HepG2 (cell line): ENCODE results near the gene FUT6. TPM values are rescaled to one million over a fixed set of nuclear protein-coding genes. Genes with fewer than 3 reads are reported as not detected.

Source experiments
- CCDC6 ChIP-seq: sonication (generic); formaldehyde crosslinking; IDR thresholded peaks from 2 replicates; pipeline ENCODE4 v1.8.1; 2022; ENCODE audit warnings: mild to moderate bottlenecking, missing genetic modification reagents, moderate library complexity
- GLI4 ChIP-seq: sonication (generic); formaldehyde crosslinking; IDR thresholded peaks from 2 replicates; pipeline ENCODE4 v1.5.1; 2020; ENCODE audit warnings: missing genetic modification reagents, mild to moderate bottlenecking, moderate library complexity, borderline replicate concordance
- GZF1 ChIP-seq: sonication (generic); formaldehyde crosslinking; IDR thresholded peaks from 2 replicates; pipeline ENCODE4 v1.5.1; 2020; ENCODE audit warnings: mild to moderate bottlenecking, missing genetic modification reagents
- KDM4B ChIP-seq: sonication (generic); formaldehyde crosslinking; IDR thresholded peaks from 2 replicates; pipeline ENCODE4 v1.4.0; 2020; ENCODE audit warnings: missing genetic modification reagents
- KLF11 ChIP-seq: IDR thresholded peaks from 2 replicates; pipeline ENCODE4 v1.6.1; 2016; ENCODE audit warnings: missing compliant biosample characterization
- KLF15 ChIP-seq: sonication (generic); formaldehyde crosslinking; IDR thresholded peaks from 2 replicates; pipeline ENCODE4 v1.8.1; 2023; ENCODE audit warnings: borderline replicate concordance, mild to moderate bottlenecking, inconsistent platforms, missing genetic modification reagents, mixed read lengths
- MTA1 ChIP-seq: sonication (generic); formaldehyde crosslinking; IDR thresholded peaks from 2 replicates; pipeline ENCODE4 v1.4.0; 2020; ENCODE audit warnings: missing genetic modification reagents, mild to moderate bottlenecking, borderline replicate concordance
- MTA3 ChIP-seq: sonication (generic); formaldehyde crosslinking; IDR thresholded peaks from 2 replicates; pipeline ENCODE4 v1.4.0; 2020; ENCODE audit warnings: missing genetic modification reagents
- NFE2 ChIP-seq: sonication (generic); formaldehyde crosslinking; IDR thresholded peaks from 2 replicates; pipeline ENCODE4 v1.4.0; 2020; ENCODE audit warnings: missing genetic modification reagents
- PCBP2 ChIP-seq: fragments of 200-400 bp; formaldehyde crosslinking; optimal IDR thresholded peaks from 2 replicates; pipeline ENCODE3; 2018; ENCODE audit warnings: low read length, low read depth; ENCODE audit not compliant: poor library complexity, severe bottlenecking
- RCOR2 ChIP-seq: IDR thresholded peaks from 2 replicates; pipeline ENCODE4 v1.6.1; 2016; ENCODE audit warnings: missing biosample characterization, missing genetic modification reagents
- SALL2 ChIP-seq: sonication (generic); formaldehyde crosslinking; IDR thresholded peaks from 2 replicates; pipeline ENCODE4 v1.8.1; 2023; ENCODE audit warnings: mild to moderate bottlenecking, missing genetic modification reagents, inconsistent platforms
- SP1 ChIP-seq, 2 experiments: fragments of 450-650 bp in 1 of 2; sonication (generic) in 1 of 2; formaldehyde crosslinking in 1 of 2; IDR thresholded peaks; 2 replicates each; pipeline versions ENCODE4 v1.4.0 to v1.6.1; 2016 to 2020; ENCODE audit warnings: missing genetic modification reagents in 1 of 2
- SRSF4 ChIP-seq: fragments of 200-400 bp; formaldehyde crosslinking; IDR thresholded peaks from one replicate; pipeline ENCODE4 v1.6.1; 2018; ENCODE audit warnings: mild to moderate bottlenecking, low read depth, low read length, moderate library complexity; ENCODE audit not compliant: poor library complexity, severe bottlenecking
- TCF7 ChIP-seq: sonication (generic); IDR thresholded peaks from 2 replicates; pipeline ENCODE4 v1.6.1; 2016; ENCODE audit warnings: antibody characterized with exemption, low read depth
- ZNF296 ChIP-seq: sonication (generic); formaldehyde crosslinking; conservative IDR thresholded peaks from 2 replicates; pipeline ENCODE4 v1.5.0; 2020; ENCODE audit warnings: mild to moderate bottlenecking, missing genetic modification reagents
- ZNF605 ChIP-seq: sonication (generic); formaldehyde crosslinking; IDR thresholded peaks from 2 replicates; pipeline ENCODE4 v1.8.0; 2022; ENCODE audit warnings: mild to moderate bottlenecking, missing genetic modification reagents
- ZNF776 ChIP-seq: sonication (generic); formaldehyde crosslinking; IDR thresholded peaks from 2 replicates; pipeline ENCODE4 v1.4.0; 2020; ENCODE audit warnings: mild to moderate bottlenecking, missing genetic modification reagents
- polyA plus RNA-seq, 8 experiments: library from polyadenylated mRNA; depleted of rRNA in 3 of 8; stranded (reverse) in 7 of 8; unstranded in 1 of 8; fragments of >200 nt; fragmentation: Illumina TruSeq in 4 of 8; extraction: Trizol in 4 of 8; gene quantifications; 2 replicates each; pipeline versions ENCODE4 v1.2.1 to v1.2.3, GENCODE V29; 2011 to 2016; ENCODE audit warnings: low read depth in 4 of 8, missing spikeins in 1 of 8, mixed read lengths in 1 of 8; ENCODE audit not compliant: insufficient read depth in 1 of 8
- total RNA-seq, 5 experiments: library from RNA; depleted of rRNA; stranded (reverse); fragments of >200 nt; fragmentation: Illumina TruSeq; extraction: Trizol; gene quantifications; 2 replicates each; pipeline ENCODE4 v1.2.3, GENCODE V29; 2016; ENCODE audit warnings: low read depth in 1 of 5
- TF ChIP-seq, protein P1 (sequence below): sonication (generic); formaldehyde crosslinking; IDR thresholded peaks from 2 replicates; pipeline ENCODE4 v1.4.0; 2020; ENCODE audit warnings: low read depth, missing genetic modification reagents
- TF ChIP-seq, protein P2 (sequence below): sonication (generic); formaldehyde crosslinking; IDR thresholded peaks from 2 replicates; pipeline ENCODE4 v1.5.0; 2020; ENCODE audit warnings: missing genetic modification reagents
- TF ChIP-seq, protein P3 (sequence below): IDR thresholded peaks from 2 replicates; pipeline ENCODE4 v1.6.1; 2016; ENCODE audit warnings: low read depth
- TF ChIP-seq, protein P4 (sequence below): sonication (generic); formaldehyde crosslinking; IDR thresholded peaks from 2 replicates; pipeline ENCODE4 v1.4.0; 2020; ENCODE audit warnings: mild to moderate bottlenecking, missing genetic modification reagents

The FUT6 gene
- total and polyA plus RNA-seq, 2 of the 13 experiments (the other 11 are each of a cell fraction or from before 2014, with no cell fraction given): 8.2 to 27.7 TPM

DNA sequence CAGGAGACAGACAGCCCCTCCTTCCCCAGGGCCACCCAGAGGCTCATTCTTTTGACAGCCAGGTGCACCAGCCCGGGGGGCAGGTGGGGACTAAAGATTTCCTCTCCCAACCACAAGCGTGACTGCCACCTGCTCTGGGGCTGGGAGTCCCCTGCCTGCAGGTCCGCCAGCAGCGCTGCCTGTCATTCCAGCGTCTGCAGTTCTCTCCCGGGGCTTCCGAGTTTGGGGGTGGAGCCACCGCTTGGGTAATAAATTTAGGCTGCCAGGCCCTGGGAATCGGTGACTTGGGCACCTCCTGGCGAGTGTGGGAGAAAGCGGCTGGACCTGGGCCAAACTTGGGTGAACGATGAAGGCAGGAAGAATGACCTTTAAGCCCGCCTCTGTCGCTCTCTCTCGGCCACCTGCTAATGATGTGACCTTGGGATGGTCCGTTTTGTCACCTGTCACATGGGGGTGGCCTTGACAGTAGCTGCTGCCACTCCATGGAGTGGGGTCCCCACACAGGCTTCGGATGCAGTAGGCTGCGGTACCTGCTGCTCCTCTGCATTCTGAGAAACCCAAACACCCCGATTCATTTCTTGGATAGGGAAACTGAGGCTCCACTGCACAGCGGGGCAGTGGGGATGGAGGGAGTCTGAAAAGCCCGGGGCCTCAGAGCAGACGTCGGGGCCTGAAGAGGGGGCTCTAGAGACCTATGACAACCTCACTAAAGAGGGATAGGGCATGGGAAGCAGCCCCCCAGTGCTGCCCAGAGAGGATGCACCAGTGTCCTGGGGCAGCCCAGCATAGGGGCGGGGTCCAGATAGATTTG is 12.8 kb downstream of the FUT6 start (continued):
- TF ChIP-seq GLI4 (CRISPR knock-in tag): no peak
- no peak for TF ChIP-seq TCF7
- TF ChIP-seq KLF15 (CRISPR knock-in tag): no peak
- no peak for TF ChIP-seq SP1 (IDR thresholded peaks at IDR 0.05)
- no peak for TF ChIP-seq SP1 (CRISPR knock-in tag; IDR thresholded peaks at IDR 0.05)
- TF ChIP-seq, protein P1, sequence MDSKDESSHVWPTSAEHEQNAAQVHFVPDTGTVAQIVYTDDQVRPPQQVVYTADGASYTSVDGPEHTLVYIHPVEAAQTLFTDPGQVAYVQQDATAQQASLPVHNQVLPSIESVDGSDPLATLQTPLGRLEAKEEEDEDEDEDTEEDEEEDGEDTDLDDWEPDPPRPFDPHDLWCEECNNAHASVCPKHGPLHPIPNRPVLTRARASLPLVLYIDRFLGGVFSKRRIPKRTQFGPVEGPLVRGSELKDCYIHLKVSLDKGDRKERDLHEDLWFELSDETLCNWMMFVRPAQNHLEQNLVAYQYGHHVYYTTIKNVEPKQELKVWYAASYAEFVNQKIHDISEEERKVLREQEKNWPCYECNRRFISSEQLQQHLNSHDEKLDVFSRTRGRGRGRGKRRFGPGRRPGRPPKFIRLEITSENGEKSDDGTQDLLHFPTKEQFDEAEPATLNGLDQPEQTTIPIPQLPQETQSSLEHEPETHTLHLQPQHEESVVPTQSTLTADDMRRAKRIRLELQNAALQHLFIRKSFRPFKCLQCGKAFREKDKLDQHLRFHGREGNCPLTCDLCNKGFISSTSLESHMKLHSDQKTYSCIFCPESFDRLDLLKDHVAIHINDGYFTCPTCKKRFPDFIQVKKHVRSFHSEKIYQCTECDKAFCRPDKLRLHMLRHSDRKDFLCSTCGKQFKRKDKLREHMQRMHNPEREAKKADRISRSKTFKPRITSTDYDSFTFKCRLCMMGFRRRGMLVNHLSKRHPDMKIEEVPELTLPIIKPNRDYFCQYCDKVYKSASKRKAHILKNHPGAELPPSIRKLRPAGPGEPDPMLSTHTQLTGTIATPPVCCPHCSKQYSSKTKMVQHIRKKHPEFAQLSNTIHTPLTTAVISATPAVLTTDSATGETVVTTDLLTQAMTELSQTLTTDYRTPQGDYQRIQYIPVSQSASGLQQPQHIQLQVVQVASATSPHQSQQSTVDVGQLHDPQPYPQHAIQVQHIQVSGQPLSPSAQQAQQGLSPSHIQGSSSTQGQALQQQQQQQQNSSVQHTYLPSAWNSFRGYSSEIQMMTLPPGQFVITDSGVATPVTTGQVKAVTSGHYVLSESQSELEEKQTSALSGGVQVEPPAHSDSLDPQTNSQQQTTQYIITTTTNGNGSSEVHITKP: peak; percentile 80
- TF ChIP-seq ZNF296 (CRISPR knock-in tag): no peak
- TF ChIP-seq NFE2: no peak
- no peak for TF ChIP-seq MTA3 (CRISPR knock-in tag)
- TF ChIP-seq ZNF605 (CRISPR knock-in tag): no peak
- TF ChIP-seq RCOR2: 0 out of 2 replicates have a peak, but pooled peaks have one; percentile 48
- TF ChIP-seq, protein P2, sequence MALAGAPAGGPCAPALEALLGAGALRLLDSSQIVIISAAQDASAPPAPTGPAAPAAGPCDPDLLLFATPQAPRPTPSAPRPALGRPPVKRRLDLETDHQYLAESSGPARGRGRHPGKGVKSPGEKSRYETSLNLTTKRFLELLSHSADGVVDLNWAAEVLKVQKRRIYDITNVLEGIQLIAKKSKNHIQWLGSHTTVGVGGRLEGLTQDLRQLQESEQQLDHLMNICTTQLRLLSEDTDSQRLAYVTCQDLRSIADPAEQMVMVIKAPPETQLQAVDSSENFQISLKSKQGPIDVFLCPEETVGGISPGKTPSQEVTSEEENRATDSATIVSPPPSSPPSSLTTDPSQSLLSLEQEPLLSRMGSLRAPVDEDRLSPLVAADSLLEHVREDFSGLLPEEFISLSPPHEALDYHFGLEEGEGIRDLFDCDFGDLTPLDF (CRISPR knock-in tag): no peak
- TF ChIP-seq SRSF4: no peak
- peak; percentile 72; the same call in 1 of the 2 replicates for TF ChIP-seq MTA1
- TF ChIP-seq SALL2 (CRISPR knock-in tag): peak; percentile 10; the same call in 1 of the 2 replicates
- peak; percentile 23; the same call in 1 of the 2 replicates for TF ChIP-seq GZF1 (CRISPR knock-in tag)
- TF ChIP-seq KLF11 (CRISPR knock-in tag): peak; percentile 78; the same call in 1 of the 2 replicates
- TF ChIP-seq ZNF776 (CRISPR knock-in tag): no peak
- TF ChIP-seq, protein P3, sequence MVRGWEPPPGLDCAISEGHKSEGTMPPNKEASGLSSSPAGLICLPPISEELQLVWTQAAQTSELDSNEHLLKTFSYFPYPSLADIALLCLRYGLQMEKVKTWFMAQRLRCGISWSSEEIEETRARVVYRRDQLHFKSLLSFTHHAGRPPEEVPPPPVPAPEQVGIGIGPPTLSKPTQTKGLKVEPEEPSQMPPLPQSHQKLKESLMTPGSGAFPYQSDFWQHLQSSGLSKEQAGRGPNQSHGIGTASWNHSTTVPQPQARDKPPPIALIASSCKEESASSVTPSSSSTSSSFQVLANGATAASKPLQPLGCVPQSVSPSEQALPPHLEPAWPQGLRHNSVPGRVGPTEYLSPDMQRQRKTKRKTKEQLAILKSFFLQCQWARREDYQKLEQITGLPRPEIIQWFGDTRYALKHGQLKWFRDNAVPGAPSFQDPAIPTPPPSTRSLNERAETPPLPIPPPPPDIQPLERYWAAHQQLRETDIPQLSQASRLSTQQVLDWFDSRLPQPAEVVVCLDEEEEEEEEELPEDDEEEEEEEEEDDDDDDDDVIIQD (CRISPR knock-in tag): peak; percentile 69; the same call in 1 of the 2 replicates
- no peak for TF ChIP-seq PCBP2
- 0 out of 2 replicates have a peak, but pooled peaks have one; percentile 74 for TF ChIP-seq CCDC6 (CRISPR knock-in tag)
- TF ChIP-seq, protein P4, sequence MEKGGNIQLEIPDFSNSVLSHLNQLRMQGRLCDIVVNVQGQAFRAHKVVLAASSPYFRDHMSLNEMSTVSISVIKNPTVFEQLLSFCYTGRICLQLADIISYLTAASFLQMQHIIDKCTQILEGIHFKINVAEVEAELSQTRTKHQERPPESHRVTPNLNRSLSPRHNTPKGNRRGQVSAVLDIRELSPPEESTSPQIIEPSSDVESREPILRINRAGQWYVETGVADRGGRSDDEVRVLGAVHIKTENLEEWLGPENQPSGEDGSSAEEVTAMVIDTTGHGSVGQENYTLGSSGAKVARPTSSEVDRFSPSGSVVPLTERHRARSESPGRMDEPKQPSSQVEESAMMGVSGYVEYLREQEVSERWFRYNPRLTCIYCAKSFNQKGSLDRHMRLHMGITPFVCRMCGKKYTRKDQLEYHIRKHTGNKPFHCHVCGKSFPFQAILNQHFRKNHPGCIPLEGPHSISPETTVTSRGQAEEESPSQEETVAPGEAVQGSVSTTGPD: no peak
- TF ChIP-seq KDM4B: no peak
